ENCODE data around the gene CHD5. TPM values are rescaled to one million over a fixed set of nuclear protein-coding genes. Genes with fewer than 3 reads are reported as not detected.
A peak's percentile ranks its signal among the peaks of the same experiment; 100 is the strongest.

Gene CHD5
- total and polyA plus RNA-seq, 2 experiments from 2014 or later: 0.11 to 0.24 TPM

GRCh38 chr1:6095511-6096242 lies 84.4 kb downstream of the CHD5 start:
- H3K36me3 ChIP-seq: no peaks in the 10 kb centered on the region
- TF ChIP-seq CTCF (IDR thresholded peaks at IDR 0.05; ENCODE audit: low read depth, low read length): no peak
- H3K9me3 ChIP-seq (ENCODE audit: low read depth): no peaks in the 10 kb centered on the region
- no peak for DNase-seq (ENCODE audit: low read depth in 1 of 2, low spot score in 1 of 2)
- no peak overlapping the region for H3K4me3 ChIP-seq
- no peaks in the 10 kb centered on the region for H3K4me1 ChIP-seq (ENCODE audit: low read depth)
- H3K27ac ChIP-seq: no peak overlapping the region
- H3K27me3 ChIP-seq: no peaks in the 10 kb centered on the region

DNA sequence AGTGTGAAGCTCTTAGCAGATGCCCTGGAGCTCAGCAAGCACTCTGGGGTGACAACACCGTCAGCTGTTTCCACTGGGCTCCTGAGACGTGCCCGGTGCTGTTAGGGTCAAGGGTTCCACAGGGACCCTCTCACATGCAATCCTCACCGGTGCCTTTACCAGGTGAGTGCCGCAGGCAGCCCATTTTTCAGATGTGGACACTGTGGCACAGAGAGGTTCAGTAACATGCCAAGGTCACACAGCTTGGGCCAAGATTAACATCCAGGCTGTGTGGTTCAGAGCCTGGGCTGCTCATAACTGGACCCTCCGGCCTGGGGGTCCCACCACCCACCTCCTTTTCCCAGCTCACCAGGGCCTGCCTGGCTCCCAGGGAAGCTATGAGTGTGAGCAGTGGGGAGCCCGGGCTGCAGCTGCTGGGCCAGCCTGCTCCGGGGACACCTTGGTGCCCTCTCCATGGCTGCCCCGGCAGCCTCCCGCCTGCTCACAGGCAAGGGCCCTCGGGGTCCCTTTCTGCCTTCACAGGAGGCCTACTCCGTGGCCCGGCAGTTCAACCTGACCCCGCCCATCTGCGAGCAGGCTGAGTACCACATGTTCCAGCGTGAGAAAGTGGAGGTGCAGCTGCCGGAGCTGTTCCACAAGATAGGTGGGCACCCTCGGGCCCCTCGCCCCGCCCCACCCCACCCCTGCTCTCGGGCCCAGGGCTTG lies 85.2 kb downstream of the CHD5 start:
- H3K36me3 ChIP-seq: no peaks in the 10 kb centered on the region
- H3K9me3 ChIP-seq (ENCODE audit: low read depth): no peaks in the 10 kb centered on the region
- no peaks in the 10 kb centered on the region for H3K4me1 ChIP-seq (ENCODE audit: low read depth)
- no peaks in the 10 kb centered on the region for H3K27me3 ChIP-seq
- TF ChIP-seq CTCF (IDR thresholded peaks at IDR 0.05; ENCODE audit: low read depth, low read length): no peak
- no peak overlapping the region for H3K4me3 ChIP-seq
- no peak overlapping the region for H3K27ac ChIP-seq
- DNase-seq (ENCODE audit: low read depth in 1 of 2, low spot score in 1 of 2): no peak

- DNase-seq (ENCODE audit: low read depth in 1 of 2, low spot score in 1 of 2): no peak
- Histone ChIP-seq H3K9me3 (ENCODE audit: low read depth) (no peaks in the 10 kb centered on the region), H3K27ac (no peak overlapping the region), H3K4me3 (no peak overlapping the region), H3K27me3 (no peaks in the 10 kb centered on the region), H3K36me3 (no peaks in the 10 kb centered on the region), H3K4me1 (ENCODE audit: low read depth) (no peaks in the 10 kb centered on the region)
- TF ChIP-seq CTCF (IDR thresholded peaks at IDR 0.05; ENCODE audit: low read depth, low read length): no peak
Measured at GRCh38 chr1:6094246-6094645, 85.9 kb downstream of the CHD5 start.

GRCh38 chr1:6093611-6094010 lies 86.5 kb downstream of the CHD5 start:
- H3K9me3 ChIP-seq (ENCODE audit: low read depth): no peaks in the 10 kb centered on the region
- no peaks in the 10 kb centered on the region for H3K4me1 ChIP-seq (ENCODE audit: low read depth)
- H3K4me3 ChIP-seq: no peak overlapping the region
- H3K36me3 ChIP-seq: no peaks in the 10 kb centered on the region
- H3K27me3 ChIP-seq: no peaks in the 10 kb centered on the region
- DNase-seq (ENCODE audit: low read depth in 1 of 2, low spot score in 1 of 2): no peak
- no peak for TF ChIP-seq CTCF (IDR thresholded peaks at IDR 0.05; ENCODE audit: low read depth, low read length)
- H3K27ac ChIP-seq: no peak overlapping the region

DNA sequence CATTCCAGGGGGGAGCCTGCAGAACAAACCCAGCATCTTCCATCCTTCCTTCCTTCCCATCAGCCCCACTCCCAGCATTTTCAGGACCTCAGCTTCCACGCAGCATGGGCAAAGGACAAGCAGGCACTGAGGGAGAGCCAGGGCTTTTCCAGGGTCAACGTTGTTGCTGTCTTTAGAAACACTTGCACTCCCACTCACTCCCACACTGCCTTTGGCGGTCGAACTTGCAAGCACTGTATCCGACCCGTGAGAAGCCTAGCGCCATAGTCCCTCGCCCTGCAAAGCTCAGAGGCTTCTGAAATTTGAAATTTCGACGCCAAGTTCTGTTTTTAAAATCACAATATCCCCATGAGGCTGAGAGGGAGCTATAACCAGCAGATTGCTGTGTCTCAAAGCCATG lies 87.0 kb downstream of the CHD5 start:
- no peak for TF ChIP-seq CTCF (IDR thresholded peaks at IDR 0.05; ENCODE audit: low read depth, low read length)
- H3K4me3 ChIP-seq: no peak overlapping the region
- no peaks in the 10 kb centered on the region for H3K36me3 ChIP-seq
- no peaks in the 10 kb centered on the region for H3K27me3 ChIP-seq
- no peak overlapping the region for H3K27ac ChIP-seq
- no peaks in the 10 kb centered on the region for H3K4me1 ChIP-seq (ENCODE audit: low read depth)
- DNase-seq (ENCODE audit: low read depth in 1 of 2, low spot score in 1 of 2): peak; percentile 27 to 33
- H3K9me3 ChIP-seq (ENCODE audit: low read depth): no peaks in the 10 kb centered on the region

Data from cardiac muscle cell (in vitro differentiated cells and primary cell).